Measurements from ENCODE around the gene ANKK1. TPM values are rescaled to one million over a fixed set of nuclear protein-coding genes. Genes with fewer than 3 reads are reported as not detected.

The ANKK1 gene
- total RNA-seq, 4 donors from 2014 or later: 0.46 to 1.0 TPM; not detected in 2

- ATAC-seq: no peak
- Histone ChIP-seq H3K4me1 (no peaks in the 10 kb centered on the region), H3K27ac (no peak overlapping the region), H3K36me3 (peaks cover 0 to 39% of the 10 kb centered on the region in 2 donors), H3K4me3 (no peak overlapping the region), H3K27me3 (no peaks in the 10 kb centered on the region), H3K9me3 (peaks cover 0 to 5% (median 4%) of the 10 kb centered on the region in 3 donors)
- in situ Hi-C loops (cut with MboI; ENCODE audit: low sequenced_read_pairs in 4 of 4): no loop called here
- TF ChIP-seq CTCF (IDR thresholded peaks at IDR 0.05 in 4 of 5, conservative IDR thresholded peaks at IDR 0.05 in 1 of 5): no peak
- no peak for TF ChIP-seq POLR2A (IDR thresholded peaks at IDR 0.05)
- DNase-seq: no peak
- intact Hi-C loops (cut with DNase I; ENCODE audit: low total_unique reads): no loop called here
These were observed 36.1 kb upstream of the ANKK1 start for GRCh38 chr11:113351480-113351879.

DNA sequence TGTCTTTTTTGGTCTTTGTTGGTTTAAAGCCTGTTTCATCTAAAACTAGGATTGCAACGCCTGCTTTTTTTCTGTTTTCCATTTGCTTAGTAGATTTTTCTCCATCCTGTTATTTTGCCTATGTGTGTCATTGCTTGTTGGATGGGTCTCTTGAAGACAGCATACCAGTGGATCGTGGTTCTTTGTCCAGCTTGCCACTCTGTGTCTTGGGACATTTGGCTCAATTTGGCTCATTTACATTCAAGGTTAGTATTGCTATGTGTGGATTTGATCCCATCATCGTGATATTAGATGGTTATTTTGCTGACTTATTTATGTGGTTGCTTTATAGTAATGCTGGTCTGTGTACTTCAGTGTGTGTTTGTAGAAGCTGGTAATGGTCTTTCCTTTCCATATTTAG is 31.4 kb upstream of the ANKK1 start:
- H3K27me3 ChIP-seq: no peaks in the 10 kb centered on the region
- H3K4me3 ChIP-seq: no peak overlapping the region
- H3K9me3 ChIP-seq: peaks cover 0 to 5% (median 4%) of the 10 kb centered on the region in 3 donors
- in situ Hi-C loops (cut with MboI; ENCODE audit: low sequenced_read_pairs in 4 of 4): no loop called here
- no peaks in the 10 kb centered on the region for H3K4me1 ChIP-seq
- no peak for TF ChIP-seq CTCF (IDR thresholded peaks at IDR 0.05 in 4 of 5, conservative IDR thresholded peaks at IDR 0.05 in 1 of 5)
- no peak for TF ChIP-seq POLR2A (IDR thresholded peaks at IDR 0.05)
- intact Hi-C loops (cut with DNase I; ENCODE audit: low total_unique reads): no loop called here
- H3K27ac ChIP-seq: no peak overlapping the region
- peaks cover 0 to 63% of the 10 kb centered on the region in 2 donors for H3K36me3 ChIP-seq
- ATAC-seq (no peak), DNase-seq (no peak)

DNA sequence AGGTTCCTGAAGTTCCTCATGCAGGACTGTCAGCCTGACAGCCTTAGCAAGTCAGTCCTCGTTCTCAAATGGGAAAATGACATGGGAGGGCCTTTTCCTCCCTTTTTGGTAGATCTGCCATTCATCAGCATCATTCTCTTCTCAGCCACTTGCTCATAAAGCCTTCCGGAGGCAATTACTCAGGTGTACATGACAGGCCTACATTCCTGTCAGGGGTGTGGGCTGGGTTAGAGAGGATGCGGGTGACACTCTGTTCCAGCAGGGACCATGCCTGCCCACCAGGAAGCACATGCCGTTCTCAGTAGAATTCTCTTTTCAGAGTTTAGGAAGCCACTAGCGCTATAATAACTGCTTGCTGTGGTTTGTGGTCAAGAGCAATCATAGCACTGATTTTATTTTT is 24.2 kb upstream of the ANKK1 start:
- no peak for TF ChIP-seq POLR2A (IDR thresholded peaks at IDR 0.05)
- TF ChIP-seq CTCF (IDR thresholded peaks at IDR 0.05 in 4 of 5, conservative IDR thresholded peaks at IDR 0.05 in 1 of 5): no peak
- H3K4me1 ChIP-seq: no peaks in the 10 kb centered on the region
- no peak for ATAC-seq
- no peak overlapping the region for H3K27ac ChIP-seq
- in situ Hi-C loops (cut with MboI; ENCODE audit: low sequenced_read_pairs in 4 of 4): loop anchor here in 1 of 4 donors (10.0 kb wide), 1 partner anchor 59 kb away; no protein-coding TSS in a partner anchor
- DNase-seq: no peak
- no peak overlapping the region for H3K4me3 ChIP-seq
- intact Hi-C loops (cut with DNase I; ENCODE audit: low total_unique reads): no loop called here
- H3K36me3 ChIP-seq: peaks cover 0 to 73% of the 10 kb centered on the region in 2 donors
- H3K9me3 ChIP-seq: no peaks in the 10 kb centered on the region
- no peaks in the 10 kb centered on the region for H3K27me3 ChIP-seq

DNA sequence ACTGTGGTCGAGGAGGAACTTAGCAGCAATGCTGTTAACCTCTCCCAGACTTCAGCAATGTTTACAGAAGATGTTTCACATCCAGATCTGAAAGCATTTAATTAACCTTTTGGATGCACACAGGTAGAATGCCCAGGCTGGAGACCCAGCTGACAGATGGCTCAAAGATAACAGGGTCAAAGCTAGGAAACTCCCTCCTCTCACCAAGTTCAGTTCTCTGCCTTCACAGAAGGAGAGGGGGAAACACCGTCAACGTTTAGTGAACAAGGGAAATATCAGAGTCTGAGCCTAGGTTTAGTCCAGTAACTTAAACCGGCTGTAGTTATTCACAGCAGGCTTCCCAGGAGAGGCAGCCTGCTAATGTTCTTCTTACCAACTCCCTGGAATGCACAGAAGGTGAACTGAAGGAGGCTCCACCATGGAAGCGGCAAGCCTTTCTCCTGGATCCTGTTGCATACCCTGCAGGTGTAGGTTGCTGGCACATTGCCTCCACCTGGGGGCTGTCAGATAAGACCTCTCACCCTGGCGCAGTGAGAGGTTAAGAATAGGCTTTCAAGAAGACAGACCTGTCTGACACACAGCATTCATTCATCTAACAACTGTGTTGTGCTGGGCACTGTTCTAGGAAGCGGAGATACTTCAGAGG is 23.5 kb upstream of the ANKK1 start:
- H3K4me1 ChIP-seq: no peaks in the 10 kb centered on the region
- H3K27me3 ChIP-seq: no peaks in the 10 kb centered on the region
- peaks cover 0 to 71% of the 10 kb centered on the region in 2 donors for H3K36me3 ChIP-seq
- TF ChIP-seq CTCF (IDR thresholded peaks at IDR 0.05 in 4 of 5, conservative IDR thresholded peaks at IDR 0.05 in 1 of 5) (no peak), POLR2A (IDR thresholded peaks at IDR 0.05) (no peak)
- H3K27ac ChIP-seq: no peak overlapping the region
- no peaks in the 10 kb centered on the region for H3K9me3 ChIP-seq
- H3K4me3 ChIP-seq: no peak overlapping the region
- in situ Hi-C loops (cut with MboI; ENCODE audit: low sequenced_read_pairs in 4 of 4) (loop anchor here in 1 of 4 donors (10.0 kb wide), 1 partner anchor 59 kb away; no protein-coding TSS in a partner anchor), intact Hi-C loops (cut with DNase I; ENCODE audit: low total_unique reads) (no loop called here)
- DNase-seq (no peak), ATAC-seq (no peak)

All from gastrocnemius medialis (tissue), 4 donors.